GM20000 (cell line): ENCODE measurements around the gene MT1X.
A peak's percentile ranks its signal among the peaks of the same experiment; 100 is the strongest.
"Not testable (repeated sequence)": the region's sequence is repeated elsewhere in the genome, so short reads cannot be mapped to it uniquely, and the experiment has no call there.

Experiments used
- DNase-seq: peaks from one replicate; pipeline ENCODE4 v3.0.0; 2012; ENCODE audit warnings: low spot score
- TF ChIP-seq, protein P1 (sequence below): IDR thresholded peaks from 2 replicates; pipeline ENCODE4 v1.5.1; 2012; ENCODE audit warnings: mild to moderate bottlenecking, control low read depth; ENCODE audit errors: extremely low read depth, missing control alignments

The MT1X gene

DNA sequence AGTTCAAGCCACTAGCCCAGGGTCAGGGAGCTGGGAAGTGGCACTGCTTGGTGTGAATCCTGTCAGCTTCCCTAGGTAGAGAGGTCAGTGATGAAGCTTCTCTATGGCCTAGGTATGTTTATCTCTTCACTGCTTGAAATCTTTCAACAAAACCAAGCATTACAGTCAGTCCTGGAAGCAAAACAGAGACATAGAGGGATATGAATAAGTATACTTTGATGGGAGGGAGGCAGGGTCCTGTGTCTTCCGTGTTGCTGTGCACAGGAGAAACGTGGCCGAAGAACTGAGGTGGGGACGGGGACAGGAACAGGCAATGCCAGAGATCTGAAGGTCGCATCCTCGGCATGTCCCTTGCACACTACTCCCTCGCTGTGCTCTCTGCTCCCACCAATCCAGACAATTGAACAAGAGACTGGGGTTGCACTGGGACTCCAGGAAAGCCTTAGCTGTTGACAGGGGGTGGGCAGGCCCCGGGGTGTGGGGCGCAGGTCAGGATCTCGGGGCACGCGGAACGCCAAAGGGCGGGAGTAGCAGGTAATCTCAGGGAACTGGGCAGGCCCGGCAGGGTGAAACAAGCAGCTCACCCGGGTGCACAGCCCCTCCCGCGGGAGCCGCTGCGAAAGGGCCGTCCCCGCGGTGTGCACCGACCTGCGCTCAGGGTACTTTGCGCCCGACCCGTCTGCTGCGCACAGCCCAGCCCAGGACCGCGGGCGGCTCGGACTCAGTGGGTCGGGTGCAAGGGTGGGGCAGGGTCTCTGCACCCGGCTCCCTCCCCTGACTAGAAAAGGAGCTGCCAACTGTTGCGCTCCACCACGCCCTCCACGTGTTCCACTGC, 13.0 kb upstream of the MT1X start, which contains the start of gene MT1H:
TSS of gene MT1H (plus strand) at position 810 of the 835 bp plus-strand sequence. CDS start 71 bp downstream, outside the sequence.
- TF ChIP-seq, protein P1, sequence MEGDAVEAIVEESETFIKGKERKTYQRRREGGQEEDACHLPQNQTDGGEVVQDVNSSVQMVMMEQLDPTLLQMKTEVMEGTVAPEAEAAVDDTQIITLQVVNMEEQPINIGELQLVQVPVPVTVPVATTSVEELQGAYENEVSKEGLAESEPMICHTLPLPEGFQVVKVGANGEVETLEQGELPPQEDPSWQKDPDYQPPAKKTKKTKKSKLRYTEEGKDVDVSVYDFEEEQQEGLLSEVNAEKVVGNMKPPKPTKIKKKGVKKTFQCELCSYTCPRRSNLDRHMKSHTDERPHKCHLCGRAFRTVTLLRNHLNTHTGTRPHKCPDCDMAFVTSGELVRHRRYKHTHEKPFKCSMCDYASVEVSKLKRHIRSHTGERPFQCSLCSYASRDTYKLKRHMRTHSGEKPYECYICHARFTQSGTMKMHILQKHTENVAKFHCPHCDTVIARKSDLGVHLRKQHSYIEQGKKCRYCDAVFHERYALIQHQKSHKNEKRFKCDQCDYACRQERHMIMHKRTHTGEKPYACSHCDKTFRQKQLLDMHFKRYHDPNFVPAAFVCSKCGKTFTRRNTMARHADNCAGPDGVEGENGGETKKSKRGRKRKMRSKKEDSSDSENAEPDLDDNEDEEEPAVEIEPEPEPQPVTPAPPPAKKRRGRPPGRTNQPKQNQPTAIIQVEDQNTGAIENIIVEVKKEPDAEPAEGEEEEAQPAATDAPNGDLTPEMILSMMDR, result no peak
- DNase-seq, result no peak

DNA sequence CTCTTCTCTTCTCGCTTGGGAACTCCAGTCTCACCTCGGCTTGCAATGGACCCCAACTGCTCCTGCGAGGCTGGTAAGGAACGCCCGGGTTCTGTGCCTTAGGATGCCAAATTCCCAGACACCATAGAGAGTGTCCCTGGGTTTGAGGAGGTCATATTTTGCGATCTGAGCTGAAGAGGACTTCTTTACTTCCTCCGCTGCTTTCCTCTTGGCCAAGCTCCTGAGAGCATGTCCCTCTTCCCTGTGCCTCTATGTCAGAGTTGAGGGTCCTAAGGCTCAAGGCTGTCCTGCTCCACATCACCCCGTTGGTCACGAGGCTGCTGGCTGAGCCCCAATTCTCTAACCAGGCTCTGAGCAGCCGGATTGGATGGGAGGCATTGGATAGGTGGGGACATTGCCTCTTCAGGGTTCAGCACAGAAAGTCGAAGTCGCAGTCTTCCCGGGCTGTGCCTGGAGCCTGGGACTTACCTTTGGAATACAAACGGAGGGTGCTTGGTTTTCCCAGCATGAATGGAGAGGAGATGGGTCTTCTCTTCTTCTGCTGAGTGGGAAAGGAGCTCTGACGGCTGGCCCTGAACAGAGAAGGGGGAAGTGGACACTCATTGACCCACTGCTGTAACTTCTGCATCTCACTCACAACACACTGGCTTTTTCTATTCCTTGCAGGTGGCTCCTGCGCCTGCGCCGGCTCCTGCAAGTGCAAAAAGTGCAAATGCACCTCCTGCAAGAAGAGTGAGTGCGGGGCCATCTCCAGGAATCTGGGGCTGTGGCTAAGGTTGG, 12.2 kb upstream of the MT1X start:
- TF ChIP-seq, protein P1, result no peak
- DNase-seq, result no peak

DNA sequence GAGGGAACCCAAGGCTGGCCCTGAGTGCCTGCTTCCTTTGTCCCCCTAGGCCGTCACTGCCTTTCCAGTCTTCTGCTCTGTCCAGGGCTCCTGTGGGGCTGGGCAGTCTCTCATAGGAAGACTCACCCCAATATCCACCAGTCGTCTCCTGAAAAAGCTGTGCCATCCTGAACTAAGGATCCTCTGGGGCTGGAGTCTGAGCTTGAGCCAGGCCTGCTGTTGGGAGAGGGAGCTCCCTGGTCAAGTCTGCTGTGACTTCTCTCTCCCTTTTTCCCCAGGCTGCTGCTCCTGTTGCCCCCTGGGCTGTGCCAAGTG, 11.7 kb upstream of the MT1X start:
- TF ChIP-seq, protein P1, result no peak

DNA sequence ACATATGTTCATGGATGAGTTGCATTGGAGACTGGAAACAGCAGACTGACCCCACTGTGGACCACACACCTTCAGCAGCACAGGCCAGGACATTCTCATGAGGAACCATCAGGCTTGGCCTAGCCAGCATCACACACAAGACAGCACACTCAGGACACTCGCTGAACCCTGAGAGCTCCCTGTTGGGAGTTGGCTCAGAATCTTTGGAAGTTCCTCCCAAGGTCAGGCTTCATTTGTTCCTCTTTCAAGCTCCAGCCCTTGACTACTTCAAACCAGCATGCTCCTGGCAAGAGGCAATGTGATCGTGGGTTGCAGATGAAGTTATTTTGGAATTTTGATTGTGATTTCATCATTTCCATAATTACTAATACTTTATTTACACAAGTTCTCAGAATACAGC, 10.6 kb upstream of the MT1X start:
- not testable (repeated sequence) for DNase-seq

More for the DNA sequence above, 11.7 kb upstream of the MT1X start:
- no peak for DNase-seq

DNA sequence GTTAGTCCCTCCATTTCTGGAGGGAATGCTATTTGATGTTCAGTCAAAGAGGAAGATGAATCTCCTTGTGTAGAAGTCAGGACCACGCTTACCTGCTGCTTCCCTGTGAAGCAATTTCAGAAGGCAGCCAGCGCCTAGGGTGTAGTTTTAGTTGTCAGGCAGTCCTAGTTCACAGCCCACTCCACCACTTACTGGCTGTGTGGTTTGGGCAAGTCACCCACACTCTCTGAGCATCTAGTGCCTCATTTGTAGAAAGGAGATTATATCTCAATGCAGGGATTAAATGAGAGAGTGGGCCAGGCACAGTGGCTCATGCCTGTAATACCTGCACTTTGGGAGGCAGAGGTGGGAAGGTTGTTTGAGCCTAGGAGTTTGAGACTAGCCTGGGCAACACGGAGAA, 10.1 kb upstream of the MT1X start:
- DNase-seq, result not testable (repeated sequence)

DNA sequence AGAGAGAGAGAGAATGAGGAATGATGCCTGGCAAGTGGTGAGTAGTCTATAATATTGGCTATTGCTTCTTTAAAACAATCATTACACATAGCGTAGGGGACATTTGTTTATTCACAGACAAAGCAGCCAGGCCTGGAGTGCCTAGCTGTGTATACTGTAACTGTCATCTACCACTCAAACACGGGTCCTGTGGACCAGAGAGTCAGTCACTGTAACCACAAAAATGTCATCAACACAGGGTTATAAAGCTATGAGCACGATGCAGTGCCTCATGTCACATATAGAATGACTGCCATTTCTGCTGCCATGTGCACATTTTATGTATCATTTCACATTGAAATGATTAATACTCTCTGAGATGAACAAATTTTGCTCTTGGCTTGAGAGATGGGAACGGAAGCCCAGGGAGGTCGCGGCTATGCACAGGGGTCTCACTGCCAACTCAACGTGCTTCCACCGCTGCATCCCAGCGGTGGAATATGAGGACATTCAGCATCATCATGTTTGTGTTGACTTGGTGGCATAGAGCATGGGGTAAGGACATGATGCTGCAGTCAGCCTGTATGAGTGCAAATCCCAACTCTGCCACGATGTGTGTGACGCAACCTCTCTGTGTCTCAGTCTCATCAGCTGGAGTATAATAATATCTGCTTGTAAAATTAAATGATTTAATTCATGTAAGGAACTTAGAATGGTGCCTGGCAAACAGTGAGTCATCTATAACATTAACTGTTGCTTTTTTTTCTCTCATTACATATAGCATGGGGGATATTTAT, 9.3 kb upstream of the MT1X start:
- TF ChIP-seq, protein P1, result no peak
- DNase-seq, result no peak

DNA sequence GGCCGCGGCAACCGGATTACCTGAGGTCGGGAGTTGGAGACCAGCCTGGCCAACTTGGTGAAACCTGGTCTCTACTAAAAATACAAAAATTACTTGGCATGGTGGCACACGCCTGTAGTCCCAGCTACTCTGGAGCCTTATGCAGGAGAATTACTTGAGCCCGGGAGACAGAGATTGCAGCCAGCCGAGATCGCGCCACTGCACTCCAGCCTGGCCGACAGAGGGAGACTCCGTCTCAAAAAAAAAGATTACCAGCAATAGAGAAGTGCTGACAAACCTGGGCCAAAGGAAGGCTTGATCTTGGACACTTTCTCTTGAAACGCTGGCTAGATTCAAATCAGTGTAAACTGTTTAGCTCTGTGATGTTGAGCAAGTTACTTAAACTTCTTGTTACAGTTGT, 8.3 kb upstream of the MT1X start:
- TF ChIP-seq, protein P1, result peak; percentile 19

DNA sequence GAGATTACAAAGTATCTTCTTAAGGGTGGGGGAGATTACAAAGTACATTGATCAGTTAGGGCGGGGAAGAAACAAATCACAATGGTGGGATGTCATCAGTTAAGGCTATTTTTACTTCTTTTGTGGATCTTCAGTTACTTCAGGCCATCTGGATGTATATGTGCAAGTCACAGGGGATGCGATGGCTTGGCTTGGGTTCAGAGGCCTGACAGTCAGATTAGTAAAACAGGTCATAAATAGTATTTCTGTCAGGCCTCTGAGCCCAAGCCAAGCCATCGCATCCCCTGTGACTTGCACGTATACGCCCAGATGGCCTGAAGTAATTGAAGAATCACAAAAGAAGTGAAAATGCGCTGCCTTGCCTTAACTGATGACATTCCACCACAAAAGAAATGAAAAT, 7.7 kb upstream of the MT1X start:
- not testable (repeated sequence) for DNase-seq

More for the DNA sequence above, 8.3 kb upstream of the MT1X start:
- DNase-seq, result no peak
